Mucosa of descending colon (tissue), 3 donors: Measurements from ENCODE around the gene GOLPH3. TPM values are rescaled to one million over a fixed set of nuclear protein-coding genes. Genes with fewer than 3 reads are reported as not detected.

Source experiments
- ATAC-seq: fragments of 200-7000 bp; cut with Tn5 transposase; one replicate; pipeline ENCODE4 v1.9.1; 2020; ENCODE audit warnings: mild to moderate bottlenecking, moderate library complexity
- DNase-seq, 3 donors: peaks; one replicate each; pipeline ENCODE4 v3.0.0-alpha.2; 2020
- H3K36me3 ChIP-seq: fragments of 200-600 bp; one replicate; pipeline ENCODE4 v1.8.0; 2021; ENCODE audit warnings: low read depth, mild to moderate bottlenecking
- H3K4me1 ChIP-seq: fragments of 200-600 bp; one replicate; pipeline ENCODE4 v1.8.0; 2021; ENCODE audit warnings: low read depth, mild to moderate bottlenecking
- H3K4me3 ChIP-seq: fragments of 200-600 bp; one replicate; pipeline ENCODE4 v1.8.0; 2021; ENCODE audit warnings: mild to moderate bottlenecking
- H3K9me3 ChIP-seq: fragments of 200-600 bp; one replicate; pipeline ENCODE4 v1.8.0; 2021; ENCODE audit warnings: mild to moderate bottlenecking
- intact Hi-C, 2 donors: fragments of 100-400 bp; cut with DNase I in 1 of 2; cut with micrococcal nuclease in 1 of 2; formaldehyde crosslinking; loops; one replicate each; pipeline versions ENCODE4 v1.11.0 to v1.11.1; 2022; cut with DNase I, micrococcal nuclease
- total RNA-seq, 3 donors: library from RNA; stranded (reverse); fragmentation: NEBNext Ultra II Directional in 2 of 3; extraction: Animal tissue kit (Norgen Biotek cat#: 25700) in 2 of 3; gene quantifications; one replicate each; pipeline versions ENCODE4 v1.2.1 to v1.2.4, GENCODE V29; 2021 to 2023
- TF ChIP-seq, protein P1 (sequence below): fragments of 200-600 bp; IDR thresholded peaks from one replicate; pipeline ENCODE4 v1.8.0; 2022; ENCODE audit warnings: antibody characterized with exemption, mild to moderate bottlenecking
- donor health status: DM: no; HTN: no; CAD: no; lungs with moderate emphysema.
- donor health status: DM: no; HTN: no; CAD: no.
- donor health status: DM: no; HTN: yes; CAD: no.

GOLPH3 gene
- total RNA-seq, 3 donors from 2014 or later = 101 to 178 (median 123) TPM

GRCh38 chr5:32116574-32117313 is 57.4 kb downstream of the GOLPH3 start:
- Histone ChIP-seq H3K36me3 (no peaks in the 10 kb centered on the region), H3K4me3 (no peak overlapping the region), H3K9me3 (no peaks in the 10 kb centered on the region), H3K4me1 (no peaks in the 10 kb centered on the region)
- no peak for ATAC-seq
- DNase-seq = no peak
- intact Hi-C loops = no loop called here
- TF ChIP-seq, protein P1, sequence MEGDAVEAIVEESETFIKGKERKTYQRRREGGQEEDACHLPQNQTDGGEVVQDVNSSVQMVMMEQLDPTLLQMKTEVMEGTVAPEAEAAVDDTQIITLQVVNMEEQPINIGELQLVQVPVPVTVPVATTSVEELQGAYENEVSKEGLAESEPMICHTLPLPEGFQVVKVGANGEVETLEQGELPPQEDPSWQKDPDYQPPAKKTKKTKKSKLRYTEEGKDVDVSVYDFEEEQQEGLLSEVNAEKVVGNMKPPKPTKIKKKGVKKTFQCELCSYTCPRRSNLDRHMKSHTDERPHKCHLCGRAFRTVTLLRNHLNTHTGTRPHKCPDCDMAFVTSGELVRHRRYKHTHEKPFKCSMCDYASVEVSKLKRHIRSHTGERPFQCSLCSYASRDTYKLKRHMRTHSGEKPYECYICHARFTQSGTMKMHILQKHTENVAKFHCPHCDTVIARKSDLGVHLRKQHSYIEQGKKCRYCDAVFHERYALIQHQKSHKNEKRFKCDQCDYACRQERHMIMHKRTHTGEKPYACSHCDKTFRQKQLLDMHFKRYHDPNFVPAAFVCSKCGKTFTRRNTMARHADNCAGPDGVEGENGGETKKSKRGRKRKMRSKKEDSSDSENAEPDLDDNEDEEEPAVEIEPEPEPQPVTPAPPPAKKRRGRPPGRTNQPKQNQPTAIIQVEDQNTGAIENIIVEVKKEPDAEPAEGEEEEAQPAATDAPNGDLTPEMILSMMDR = no peak

DNA sequence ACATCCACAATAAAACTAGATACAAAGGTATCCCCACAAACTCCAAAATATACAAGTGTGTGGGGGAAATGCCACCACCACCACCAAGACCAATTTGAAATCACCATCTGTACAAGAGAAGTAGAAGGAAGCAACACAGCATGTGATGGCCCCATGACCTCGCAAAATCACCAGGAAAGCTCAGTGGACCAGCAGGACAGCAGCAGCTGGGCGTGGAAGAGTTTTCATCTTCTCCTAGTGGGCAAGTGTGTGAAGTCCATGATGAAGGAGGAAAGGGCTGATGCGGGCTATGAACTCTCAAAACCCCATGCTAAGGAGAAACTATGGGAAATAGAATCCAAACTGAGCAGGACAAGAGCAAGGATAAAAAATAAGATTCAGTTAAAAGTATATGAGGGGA is 58.1 kb downstream of the GOLPH3 start:
- TF ChIP-seq, protein P1 = no peak
- no peaks in the 10 kb centered on the region for H3K36me3 ChIP-seq
- intact Hi-C loops = no loop called here

GRCh38 chr5:32110111-32110696 is 63.9 kb downstream of the GOLPH3 start:
- Histone ChIP-seq H3K9me3 (no peaks in the 10 kb centered on the region), H3K4me1 (no peaks in the 10 kb centered on the region), H3K4me3 (no peak overlapping the region), H3K36me3 (no peaks in the 10 kb centered on the region)
- DNase-seq (no peak), ATAC-seq (no peak)
- TF ChIP-seq, protein P1 = no peak
- intact Hi-C loops = no loop called here

More for the DNA sequence above, 58.1 kb downstream of the GOLPH3 start:
- peak; percentile 24 for ATAC-seq
- no peaks in the 10 kb centered on the region for H3K9me3 ChIP-seq
- H3K4me1 ChIP-seq = no peaks in the 10 kb centered on the region
- H3K4me3 ChIP-seq = no peak overlapping the region
- peak in 1 of 3 donors; percentile 9 for DNase-seq

DNA sequence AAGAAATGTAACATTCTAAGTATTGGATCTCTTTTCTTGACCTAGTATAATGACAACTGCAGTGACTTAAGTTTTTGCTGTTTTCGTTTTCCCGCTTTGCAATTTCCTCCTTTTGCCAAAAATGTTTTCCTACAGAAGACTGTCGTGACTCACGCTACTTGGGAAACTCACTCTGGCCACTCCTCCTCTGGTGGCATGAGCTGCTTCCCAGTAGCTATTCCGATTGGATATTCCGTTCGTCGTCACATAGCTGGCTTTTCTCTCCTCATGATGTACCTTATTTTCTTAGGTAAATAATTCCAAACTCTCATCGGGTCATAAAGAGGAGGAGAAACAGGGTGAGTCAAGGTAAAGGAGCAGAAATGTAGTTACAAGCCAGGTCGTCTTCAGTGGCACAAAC is 64.9 kb downstream of the GOLPH3 start:
- H3K36me3 ChIP-seq = no peaks in the 10 kb centered on the region
- ATAC-seq (peak; percentile 25), DNase-seq (no peak)
- TF ChIP-seq, protein P1 = no peak
- no peak overlapping the region for H3K4me3 ChIP-seq
- intact Hi-C loops = no loop called here
- H3K9me3 ChIP-seq = no peaks in the 10 kb centered on the region
- H3K4me1 ChIP-seq = no peaks in the 10 kb centered on the region

DNA sequence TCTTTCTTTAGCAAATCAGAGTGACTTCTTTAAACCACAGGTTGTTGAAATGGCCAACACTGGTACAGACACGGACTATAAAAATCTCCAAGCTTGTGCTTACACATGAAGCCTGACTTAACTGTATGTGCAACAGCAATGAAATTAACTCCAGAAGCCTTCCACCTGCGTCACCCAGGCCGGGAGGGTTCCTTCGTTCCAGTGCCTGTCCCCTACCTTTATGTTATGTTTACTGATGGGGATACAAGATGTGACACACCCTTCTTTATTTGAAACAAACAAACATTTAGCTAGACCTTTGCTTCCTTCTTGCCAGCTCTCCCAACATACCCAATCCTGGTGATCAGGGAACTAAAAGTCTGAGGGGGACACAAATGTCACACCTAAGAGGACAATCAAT is 66.0 kb downstream of the GOLPH3 start:
- DNase-seq = no peak
- H3K9me3 ChIP-seq = no peaks in the 10 kb centered on the region
- H3K4me1 ChIP-seq = no peaks in the 10 kb centered on the region
- TF ChIP-seq, protein P1 = no peak
- H3K4me3 ChIP-seq = no peak overlapping the region
- ATAC-seq = peak; percentile 72
- no peaks in the 10 kb centered on the region for H3K36me3 ChIP-seq
- intact Hi-C loops = no loop called here
